Upper lobe of right lung (tissue), 1 donor: ENCODE results near the gene KBTBD7. TPM values are rescaled to one million over a fixed set of nuclear protein-coding genes. Genes with fewer than 3 reads are reported as not detected.

ENCODE experiments used
- ATAC-seq: fragments of 200-7000 bp; cut with Tn5 transposase; one replicate; pipeline ENCODE4 v1.9.1; 2020; ENCODE audit warnings: mild to moderate bottlenecking, moderate library complexity
- DNase-seq: peaks from one replicate; pipeline ENCODE4 v3.0.0-alpha.2; 2020
- H3K27ac ChIP-seq: fragments of 200-600 bp; one replicate; pipeline ENCODE4 v1.8.0; 2022
- H3K27me3 ChIP-seq: fragments of 200-600 bp; one replicate; pipeline ENCODE4 v1.8.0; 2022; ENCODE audit warnings: mild to moderate bottlenecking
- H3K36me3 ChIP-seq: fragments of 200-600 bp; one replicate; pipeline ENCODE4 v1.8.0; 2022
- H3K4me1 ChIP-seq: fragments of 200-600 bp; one replicate; pipeline ENCODE4 v1.8.0; 2022
- H3K4me3 ChIP-seq: fragments of 200-600 bp; one replicate; pipeline ENCODE4 v1.8.0; 2022; ENCODE audit warnings: mild to moderate bottlenecking
- H3K9me3 ChIP-seq: fragments of 200-600 bp; one replicate; pipeline ENCODE4 v1.8.0; 2022
- CTCF ChIP-seq: fragments of 200-600 bp; IDR thresholded peaks from one replicate; pipeline ENCODE4 v1.8.0; 2022; ENCODE audit warnings: antibody characterized with exemption
- intact Hi-C: fragments of 100-400 bp; cut with DNase I; formaldehyde crosslinking; loops from one replicate; pipeline ENCODE4 v1.11.0; 2022
- total RNA-seq: library from RNA; stranded (reverse); fragmentation: NEBNext Ultra II Directional; extraction: Animal tissue kit (Norgen Biotek cat#: 25700); gene quantifications from one replicate; pipeline ENCODE4 v1.2.1, GENCODE V29; 2021
- donor health status: DM: no; HTN: yes; CAD: no; lungs with severe emphysema.

Gene KBTBD7
- total RNA-seq, 1 donor from 2014 or later: 7.8 TPM

DNA sequence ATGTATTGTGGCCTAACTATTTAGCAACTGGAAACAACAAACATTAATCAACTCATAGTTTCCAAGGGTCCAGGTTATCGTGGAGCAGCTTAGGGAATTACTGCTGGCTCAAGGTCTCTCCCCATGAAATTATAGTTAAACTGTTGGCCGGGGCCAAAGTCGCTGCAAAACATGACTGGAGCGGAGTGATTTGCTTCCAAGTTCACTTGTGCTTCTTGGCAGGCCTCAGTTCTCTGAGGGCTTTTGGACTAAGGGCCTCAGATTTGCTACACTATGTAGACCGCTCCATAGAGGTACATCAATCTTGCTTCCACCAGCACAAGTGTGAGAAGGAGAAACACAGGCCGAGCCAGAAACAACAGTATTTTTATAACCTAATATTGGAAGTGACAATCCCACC is 9.4 kb upstream of the KBTBD7 start:
- no peaks in the 10 kb centered on the region for H3K36me3 ChIP-seq
- no peak for TF ChIP-seq CTCF
- no peaks in the 10 kb centered on the region for H3K4me1 ChIP-seq
- ATAC-seq: no peak
- intact Hi-C loops: loop anchor here (10.0 kb wide), 1 partner anchor 79 kb away; no protein-coding TSS in a partner anchor
- H3K27me3 ChIP-seq: no peaks in the 10 kb centered on the region
- H3K27ac ChIP-seq: no peak overlapping the region
- H3K4me3 ChIP-seq: no peak overlapping the region
- no peaks in the 10 kb centered on the region for H3K9me3 ChIP-seq
- DNase-seq: no peak

DNA sequence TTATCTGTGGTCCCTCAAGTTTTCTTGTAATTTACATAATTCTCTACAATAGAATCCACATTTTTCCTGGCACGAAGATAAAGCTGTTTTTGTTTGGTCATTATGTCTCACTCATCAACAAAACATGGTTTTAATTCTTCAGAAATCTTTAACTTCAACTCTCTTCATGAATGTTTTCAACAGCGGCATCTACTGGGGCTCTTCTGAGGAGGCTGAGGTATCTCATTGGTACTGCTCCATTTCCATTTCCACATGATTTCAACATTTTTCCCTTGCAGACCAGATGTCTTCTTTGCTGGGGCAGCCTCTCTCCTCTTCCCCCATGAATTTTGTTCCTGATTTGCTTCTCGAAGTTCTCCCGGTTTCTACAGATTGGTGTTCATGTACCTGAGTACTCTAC is 5.8 kb upstream of the KBTBD7 start:
- no peak for DNase-seq
- no peak overlapping the region for H3K27ac ChIP-seq
- H3K4me3 ChIP-seq: no peak overlapping the region
- H3K27me3 ChIP-seq: no peaks in the 10 kb centered on the region
- ATAC-seq: no peak
- H3K4me1 ChIP-seq: no peaks in the 10 kb centered on the region
- TF ChIP-seq CTCF: no peak
- no peaks in the 10 kb centered on the region for H3K36me3 ChIP-seq
- no peaks in the 10 kb centered on the region for H3K9me3 ChIP-seq
- intact Hi-C loops: loop anchor here (10.0 kb wide), 1 partner anchor 75 kb away; no protein-coding TSS in a partner anchor

- ATAC-seq (peak; percentile 27), DNase-seq (no peak)
- Histone ChIP-seq H3K4me3 (no peak overlapping the region), H3K9me3 (no peaks in the 10 kb centered on the region), H3K27ac (no peak overlapping the region), H3K4me1 (no peaks in the 10 kb centered on the region), H3K27me3 (no peaks in the 10 kb centered on the region), H3K36me3 (no peaks in the 10 kb centered on the region)
- TF ChIP-seq CTCF: no peak
- intact Hi-C loops: no loop called here
These were observed 5.2 kb upstream of the KBTBD7 start for GRCh38 chr13:41199526-41199925.

- DNase-seq: no peak
- intact Hi-C loops: no loop called here
- Histone ChIP-seq H3K4me3 (no peak overlapping the region), H3K27ac (no peak overlapping the region), H3K27me3 (no peaks in the 10 kb centered on the region), H3K9me3 (no peaks in the 10 kb centered on the region), H3K4me1 (no peaks in the 10 kb centered on the region), H3K36me3 (no peaks in the 10 kb centered on the region)
- no peak for ATAC-seq
- no peak for TF ChIP-seq CTCF
These were observed 4.7 kb upstream of the KBTBD7 start for GRCh38 chr13:41199079-41199478.

- Histone ChIP-seq H3K4me3 (no peak overlapping the region), H3K27ac (no peak overlapping the region), H3K9me3 (no peaks in the 10 kb centered on the region), H3K27me3 (no peaks in the 10 kb centered on the region), H3K36me3 (no peaks in the 10 kb centered on the region), H3K4me1 (peaks cover 8% of the 10 kb centered on the region)
- intact Hi-C loops: no loop called here
- ATAC-seq (no peak), DNase-seq (no peak)
- no peak for TF ChIP-seq CTCF
These were observed 2.3 kb upstream of the KBTBD7 start for GRCh38 chr13:41196620-41197019.

DNA sequence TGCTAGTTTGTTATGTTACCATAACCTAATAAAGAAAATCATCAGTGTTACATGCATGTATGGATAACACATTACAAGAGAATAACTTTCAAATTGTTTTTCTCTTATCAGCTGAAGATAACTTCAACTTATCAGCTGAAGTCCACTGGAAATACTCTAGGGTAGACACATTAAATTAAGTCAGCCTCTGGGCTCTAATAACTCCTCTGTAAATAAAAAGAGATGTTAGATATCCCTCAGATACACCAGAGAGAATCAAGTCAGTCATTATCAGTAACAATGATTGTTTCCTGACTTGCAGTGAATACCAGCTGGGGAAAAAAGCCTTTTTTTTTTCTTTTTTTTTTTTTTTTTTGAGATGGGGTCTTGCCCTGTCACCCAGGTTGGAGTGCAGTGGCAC is 1.6 kb upstream of the KBTBD7 start:
- intact Hi-C loops: no loop called here
- H3K27me3 ChIP-seq: no peaks in the 10 kb centered on the region
- no peak for TF ChIP-seq CTCF
- H3K4me1 ChIP-seq: peaks cover 8% of the 10 kb centered on the region
- DNase-seq (no peak), ATAC-seq (no peak)
- H3K27ac ChIP-seq: no peak overlapping the region
- no peak overlapping the region for H3K4me3 ChIP-seq
- H3K9me3 ChIP-seq: no peaks in the 10 kb centered on the region
- H3K36me3 ChIP-seq: no peaks in the 10 kb centered on the region
